Lung (tissue), 12 donors: Measurements from ENCODE around the gene GABRG3. TPM values are rescaled to one million over a fixed set of nuclear protein-coding genes. Genes with fewer than 3 reads are reported as not detected.
"Not testable (repeated sequence)": the region's sequence is repeated elsewhere in the genome, so short reads cannot be mapped to it uniquely, and the experiment has no call there.

Experiments used
- ATAC-seq: fragments of 200-7000 bp; cut with Tn5 transposase; one replicate; pipeline ENCODE4 v1.9.1; 2020; ENCODE audit warnings: moderate number of reproducible peaks; ENCODE audit not compliant: insufficient read depth, low FRiP score
- DNase-seq, 3 donors: peaks; one replicate each; pipeline ENCODE4 v3.0.0-alpha.2; 2013 to 2017
- H3K27ac ChIP-seq, 2 donors: one replicate each; pipeline ENCODE4 v1.5.1; 2013; ENCODE audit warnings: mild to moderate bottlenecking in 2 of 2, moderate library complexity in 2 of 2, control low read depth in 1 of 2, inconsistent platforms in 1 of 2, low read depth in 1 of 2, low read length in 1 of 2
- H3K27me3 ChIP-seq, 3 donors: one replicate each; pipeline ENCODE4 v1.5.1; 2013; ENCODE audit warnings: low read length in 2 of 3; ENCODE audit not compliant: control insufficient read depth in 3 of 3, insufficient read depth in 3 of 3
- H3K36me3 ChIP-seq, 4 donors: one replicate each; pipeline ENCODE4 v1.5.1; 2013; ENCODE audit warnings: low read length in 4 of 4, mild to moderate bottlenecking in 1 of 4, moderate library complexity in 1 of 4; ENCODE audit not compliant: control insufficient read depth in 4 of 4, insufficient read depth in 4 of 4
- H3K4me1 ChIP-seq, 5 donors: one replicate each; pipeline ENCODE4 v1.5.1; 2013; ENCODE audit warnings: low read length in 5 of 5, mild to moderate bottlenecking in 2 of 5, moderate library complexity in 1 of 5; ENCODE audit not compliant: control insufficient read depth in 5 of 5, insufficient read depth in 5 of 5
- H3K4me3 ChIP-seq: one replicate; pipeline ENCODE4 v1.5.1; 2013; ENCODE audit warnings: mild to moderate bottlenecking, control low read depth, moderate library complexity
- H3K9ac ChIP-seq, 2 donors: one replicate each; pipeline ENCODE4 v1.5.1; 2013; ENCODE audit warnings: low read length in 2 of 2, control low read depth in 1 of 2; ENCODE audit not compliant: insufficient read depth in 1 of 2
- H3K9me3 ChIP-seq, 4 donors: one replicate each; pipeline ENCODE4 v1.5.1; 2013; ENCODE audit warnings: low read length in 3 of 4, mild to moderate bottlenecking in 1 of 4, moderate library complexity in 1 of 4; ENCODE audit not compliant: control insufficient read depth in 4 of 4, insufficient read depth in 3 of 4
- CTCF ChIP-seq: IDR thresholded peaks from 2 replicates; pipeline ENCODE4 v1.5.1; 2012; ENCODE audit warnings: mild to moderate bottlenecking; ENCODE audit errors: control extremely low read depth, extremely low read depth
- WGBS, 2 donors: extraction: QIAGEN DNeasy Blood & Tissue Kit; methylation state at CpG; one replicate each; pipeline ENCODE4 v1.1.7; 2013; 5-methylcytosine and 5-hydroxymethylcytosine counted together
- polyA plus RNA-seq, 2 donors: library from polyadenylated mRNA; stranded (reverse); fragments of 200-250 nt; gene quantifications; one replicate each; pipeline ENCODE4 v1.2.1, GENCODE V29; 2013
- total RNA-seq, 2 donors: library from RNA; depleted of rRNA in 1 of 2; stranded (reverse); fragments of >200 nt in 1 of 2; gene quantifications; one replicate each; pipeline ENCODE4 v1.2.1, GENCODE V29; 2014 to 2021
- donor health status: control.
- donor health status: control.
- donor health status: Bipolar disorder and iron deficiency.
- donor health status: healthy.
- donor health status: DM: yes; HTN: yes; CAD: no.

Gene GABRG3
- total and polyA plus RNA-seq, 4 donors, result 16.9 TPM; not detected in 3

- WGBS, 2 donors, result 69 to 81% methylated on average over 13 of the region's 13 CpGs
- no peak for TF ChIP-seq CTCF
These were observed 211.7 kb downstream of the GABRG3 start for GRCh38 chr15:27182561-27183110.

GRCh38 chr15:27183201-27183600 is 212.2 kb downstream of the GABRG3 start:
- Histone ChIP-seq H3K4me3 (no peak overlapping the region), H3K36me3 (no peaks in the 10 kb centered on the region), H3K9ac (peak overlapping the region in 1 of 2 donors; percentile 8), H3K4me1 (peaks cover 0 to 10% (median 3%) of the 10 kb centered on the region in 5 donors), H3K27me3 (no peaks in the 10 kb centered on the region), H3K27ac (no peak overlapping the region), H3K9me3 (peaks cover 0 to 2% (median 2%) of the 10 kb centered on the region in 4 donors)
- ATAC-seq, result no peak
- WGBS, 2 donors, result 72 to 75% methylated on average over 4 of the region's 4 CpGs
- TF ChIP-seq CTCF, result no peak
- DNase-seq, result peak; percentile 32 to 80 (median 67)

More at GRCh38 chr15:27182561-27183110, 211.7 kb downstream of the GABRG3 start:
- Histone ChIP-seq H3K9me3 (peaks cover 0 to 7% (median 2%) of the 10 kb centered on the region in 4 donors), H3K27me3 (no peaks in the 10 kb centered on the region), H3K9ac (peak overlapping the region in 1 of 2 donors; percentile 8), H3K27ac (no peak overlapping the region), H3K36me3 (no peaks in the 10 kb centered on the region), H3K4me1 (peaks cover 0 to 10% (median 3%) of the 10 kb centered on the region in 5 donors), H3K4me3 (no peak overlapping the region)
- no peak for ATAC-seq
- DNase-seq, result peak in 2 of 3 donors; percentile 23 to 37

GRCh38 chr15:27191515-27191914 is 220.5 kb downstream of the GABRG3 start:
- not testable (repeated sequence) for H3K27ac ChIP-seq, H3K27me3 ChIP-seq, H3K36me3 ChIP-seq, H3K4me1 ChIP-seq, H3K9ac ChIP-seq, H3K4me3 ChIP-seq, H3K9me3 ChIP-seq, DNase-seq, ATAC-seq
- 89 to 90% methylated on average over 4 of the region's 4 CpGs for WGBS, 2 donors

- Histone ChIP-seq H3K4me1 (no peaks in the 10 kb centered on the region), H3K4me3 (no peak overlapping the region), H3K36me3 (no peaks in the 10 kb centered on the region), H3K9ac (no peak overlapping the region), H3K27ac (no peak overlapping the region), H3K27me3 (no peaks in the 10 kb centered on the region), H3K9me3 (peaks cover 0 to 4% (median 0%) of the 10 kb centered on the region in 4 donors)
- DNase-seq, result no peak
- no peak for TF ChIP-seq CTCF
- no peak for ATAC-seq
- WGBS, 2 donors, result 82 to 88% methylated on average over 6 of the region's 6 CpGs
These were observed 225.7 kb downstream of the GABRG3 start for GRCh38 chr15:27196691-27197090.
